Smooth muscle cell (in vitro differentiated cells): ENCODE measurements around the gene SH3GL1. TPM values are rescaled to one million over a fixed set of nuclear protein-coding genes. Genes with fewer than 3 reads are reported as not detected.

ENCODE experiments used
- DNase-seq: peaks from one replicate; lab custom pipeline; 2025; ENCODE audit not compliant: unreplicated experiment; lab: John Stamatoyannopoulos, UW
- H2AFZ ChIP-seq: fragments of 200-600 bp; sonication (generic); 2 replicates; pipeline ENCODE4 v1.6.0; 2016; ENCODE audit warnings: antibody characterized with exemption, low read depth, mild to moderate bottlenecking
- H3F3A ChIP-seq: fragments of 200-600 bp; sonication (generic); 2 replicates; pipeline ENCODE4 v1.6.0; 2017; ENCODE audit warnings: antibody characterized with exemption, low read depth
- H3K27ac ChIP-seq: fragments of 200-600 bp; sonication (generic); 2 replicates; pipeline ENCODE4 v1.5.1; 2016; ENCODE audit warnings: low read depth, mild to moderate bottlenecking
- H3K27me3 ChIP-seq: fragments of 200-600 bp; sonication (generic); 2 replicates; pipeline ENCODE4 v1.6.1; 2016; ENCODE audit warnings: low read depth, mild to moderate bottlenecking
- H3K36me3 ChIP-seq: fragments of 200-600 bp; sonication (generic); 2 replicates; pipeline ENCODE4 v1.5.1; 2016; ENCODE audit warnings: low read depth
- H3K4me1 ChIP-seq: fragments of 200-600 bp; sonication (generic); 2 replicates; pipeline ENCODE4 v1.5.1; 2016; ENCODE audit warnings: low read depth
- H3K4me2 ChIP-seq: fragments of 200-600 bp; sonication (generic); 2 replicates; pipeline ENCODE4 v1.6.0; 2016; ENCODE audit warnings: mild to moderate bottlenecking
- H3K4me3 ChIP-seq: fragments of 200-600 bp; sonication (generic); 2 replicates; pipeline ENCODE4 v1.5.1; 2016; ENCODE audit warnings: mild to moderate bottlenecking
- H3K79me2 ChIP-seq: fragments of 200-600 bp; sonication (generic); 2 replicates; pipeline ENCODE4 v1.6.0; 2016; ENCODE audit warnings: low read depth, mild to moderate bottlenecking
- H3K9ac ChIP-seq: fragments of 200-600 bp; sonication (generic); 2 replicates; pipeline ENCODE4 v1.6.0; 2016; ENCODE audit warnings: low read depth
- H3K9me3 ChIP-seq: fragments of 200-600 bp; sonication (generic); replicated peaks from 2 replicates; pipeline ENCODE4 v1.5.1; 2016; ENCODE audit warnings: low read depth
- H4K20me1 ChIP-seq: fragments of 200-600 bp; sonication (generic); 2 replicates; pipeline ENCODE4 v1.6.0; 2016; ENCODE audit warnings: low read depth
- WGBS: methylation state at CpG from one replicate; pipeline ENCODE4 v1.1.7; 2016; ENCODE audit warnings: low lambda C conversion rate; 5-methylcytosine and 5-hydroxymethylcytosine counted together
- polyA plus RNA-seq: library from polyadenylated mRNA; unstranded; fragments of >200 nt; fragmentation: Nextera tagmentation; extraction: Ambion mirVana; gene quantifications from 2 replicates; pipeline ENCODE4 v1.2.1, GENCODE V29; 2016
- total RNA-seq: library from RNA; depleted of rRNA; stranded (reverse); fragments of >200 nt; gene quantifications from 2 replicates; pipeline ENCODE4 v1.2.3, GENCODE V29; 2014
- TF ChIP-seq, protein P1 (sequence below): fragments of 200-600 bp; sonication (generic); IDR thresholded peaks from 2 replicates; pipeline ENCODE4 v1.5.1; 2017; ENCODE audit warnings: borderline replicate concordance, mild to moderate bottlenecking, antibody characterized with exemption; ENCODE audit not compliant: insufficient read depth, poor library complexity, severe bottlenecking

SH3GL1 gene
- total and polyA plus RNA-seq, 2 experiments from 2014 or later = 52.9 to 120 TPM

DNA sequence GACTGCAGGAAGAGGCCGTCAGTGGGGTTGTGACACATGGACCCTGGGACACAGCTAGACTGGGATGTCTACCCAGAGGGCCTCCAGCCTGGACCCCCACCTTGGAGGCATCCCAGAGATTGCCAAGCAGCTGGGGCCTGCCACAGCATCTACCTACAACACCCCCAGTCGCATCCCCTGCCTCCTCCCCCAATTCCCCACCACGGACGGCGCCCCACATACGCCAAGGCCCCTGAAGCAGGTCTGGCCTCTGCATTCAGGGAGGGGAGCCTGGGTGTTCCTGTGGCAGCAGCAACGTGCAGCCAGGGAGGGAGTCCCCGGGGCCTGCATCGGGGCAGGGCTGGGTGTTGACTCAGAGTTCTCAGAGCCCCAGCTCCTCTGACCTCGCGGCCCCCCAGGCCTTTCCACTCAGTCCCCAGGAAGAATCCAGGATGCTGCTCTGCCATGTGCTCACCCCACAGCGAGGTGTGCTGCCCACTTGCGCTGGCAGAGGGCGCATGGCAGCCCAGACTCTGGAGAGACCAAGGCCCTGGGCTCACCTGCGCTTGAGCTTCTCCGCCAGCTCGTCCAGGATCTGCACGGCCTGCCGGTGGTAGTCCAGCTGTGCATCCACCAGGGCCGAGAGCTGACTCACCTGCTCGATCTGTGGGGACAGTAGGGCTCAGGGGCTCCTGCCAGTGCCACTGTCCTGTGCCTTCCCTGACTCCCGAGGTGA is 37.4 kb downstream of the SH3GL1 start:
- peaks cover 16% of the 10 kb centered on the region for H3K79me2 ChIP-seq
- no peaks in the 10 kb centered on the region for H3K9me3 ChIP-seq
- H3F3A ChIP-seq = no peaks in the 10 kb centered on the region
- 95% methylated on average over 15 of the region's 22 CpGs for WGBS
- no peaks in the 10 kb centered on the region for H3K36me3 ChIP-seq
- H4K20me1 ChIP-seq = peaks cover 61% of the 10 kb centered on the region
- no peak for DNase-seq
- H3K4me3 ChIP-seq = no peak overlapping the region
- no peak overlapping the region for H3K9ac ChIP-seq
- no peak overlapping the region for H3K27ac ChIP-seq
- no peaks in the 10 kb centered on the region for H3K4me1 ChIP-seq
- no peak overlapping the region for H3K4me2 ChIP-seq
- H2AFZ ChIP-seq = no peak overlapping the region
- TF ChIP-seq, protein P1, sequence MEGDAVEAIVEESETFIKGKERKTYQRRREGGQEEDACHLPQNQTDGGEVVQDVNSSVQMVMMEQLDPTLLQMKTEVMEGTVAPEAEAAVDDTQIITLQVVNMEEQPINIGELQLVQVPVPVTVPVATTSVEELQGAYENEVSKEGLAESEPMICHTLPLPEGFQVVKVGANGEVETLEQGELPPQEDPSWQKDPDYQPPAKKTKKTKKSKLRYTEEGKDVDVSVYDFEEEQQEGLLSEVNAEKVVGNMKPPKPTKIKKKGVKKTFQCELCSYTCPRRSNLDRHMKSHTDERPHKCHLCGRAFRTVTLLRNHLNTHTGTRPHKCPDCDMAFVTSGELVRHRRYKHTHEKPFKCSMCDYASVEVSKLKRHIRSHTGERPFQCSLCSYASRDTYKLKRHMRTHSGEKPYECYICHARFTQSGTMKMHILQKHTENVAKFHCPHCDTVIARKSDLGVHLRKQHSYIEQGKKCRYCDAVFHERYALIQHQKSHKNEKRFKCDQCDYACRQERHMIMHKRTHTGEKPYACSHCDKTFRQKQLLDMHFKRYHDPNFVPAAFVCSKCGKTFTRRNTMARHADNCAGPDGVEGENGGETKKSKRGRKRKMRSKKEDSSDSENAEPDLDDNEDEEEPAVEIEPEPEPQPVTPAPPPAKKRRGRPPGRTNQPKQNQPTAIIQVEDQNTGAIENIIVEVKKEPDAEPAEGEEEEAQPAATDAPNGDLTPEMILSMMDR = no peak
- H3K27me3 ChIP-seq = no peaks in the 10 kb centered on the region

DNA sequence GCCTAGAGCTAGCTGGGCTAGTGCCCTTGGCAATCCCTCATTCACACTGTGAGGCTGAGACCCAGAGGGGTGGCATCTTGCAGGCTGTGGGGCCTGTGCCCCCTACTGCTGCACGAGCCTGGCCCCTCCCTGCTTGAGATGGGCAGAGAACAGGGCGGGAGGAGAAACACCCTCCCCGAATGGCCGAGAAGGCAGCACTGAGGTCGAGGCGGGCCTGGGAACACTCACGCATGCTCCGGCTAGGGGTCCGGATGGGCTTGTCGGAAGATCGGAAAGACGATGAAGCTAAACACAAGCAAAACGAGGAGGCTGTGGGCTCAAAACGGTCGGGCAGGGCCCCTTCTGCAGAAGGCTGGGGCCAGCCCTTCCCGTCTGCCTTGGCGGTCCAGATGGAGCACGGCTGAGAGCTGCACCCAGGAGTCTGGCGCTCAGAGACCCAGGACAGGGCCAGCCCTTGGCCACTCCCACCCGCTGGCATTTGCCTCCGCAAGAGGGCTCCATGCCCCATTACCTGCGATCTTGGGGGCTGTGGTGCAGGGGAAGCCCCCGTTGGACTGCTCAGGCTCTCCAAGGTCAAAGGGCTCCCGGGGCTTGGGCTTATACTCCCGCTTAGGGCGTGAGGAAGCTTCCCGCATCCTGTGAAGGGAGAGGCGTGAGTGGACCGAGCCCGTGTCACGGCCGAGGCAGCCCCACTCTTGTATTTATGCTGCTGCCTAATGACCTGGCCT is 38.1 kb downstream of the SH3GL1 start:
- WGBS = 90% methylated on average over 32 of the region's 32 CpGs
- H3K9me3 ChIP-seq = no peaks in the 10 kb centered on the region
- no peak overlapping the region for H3K27ac ChIP-seq
- H3K4me2 ChIP-seq = no peak overlapping the region
- TF ChIP-seq, protein P1 = no peak
- no peak for DNase-seq
- no peak overlapping the region for H3K9ac ChIP-seq
- no peaks in the 10 kb centered on the region for H3F3A ChIP-seq
- H2AFZ ChIP-seq = no peak overlapping the region
- no peaks in the 10 kb centered on the region for H3K4me1 ChIP-seq
- no peaks in the 10 kb centered on the region for H3K27me3 ChIP-seq
- H3K36me3 ChIP-seq = no peaks in the 10 kb centered on the region
- H4K20me1 ChIP-seq = peaks cover 53% of the 10 kb centered on the region
- no peak overlapping the region for H3K4me3 ChIP-seq
- peaks cover 9% of the 10 kb centered on the region for H3K79me2 ChIP-seq

DNA sequence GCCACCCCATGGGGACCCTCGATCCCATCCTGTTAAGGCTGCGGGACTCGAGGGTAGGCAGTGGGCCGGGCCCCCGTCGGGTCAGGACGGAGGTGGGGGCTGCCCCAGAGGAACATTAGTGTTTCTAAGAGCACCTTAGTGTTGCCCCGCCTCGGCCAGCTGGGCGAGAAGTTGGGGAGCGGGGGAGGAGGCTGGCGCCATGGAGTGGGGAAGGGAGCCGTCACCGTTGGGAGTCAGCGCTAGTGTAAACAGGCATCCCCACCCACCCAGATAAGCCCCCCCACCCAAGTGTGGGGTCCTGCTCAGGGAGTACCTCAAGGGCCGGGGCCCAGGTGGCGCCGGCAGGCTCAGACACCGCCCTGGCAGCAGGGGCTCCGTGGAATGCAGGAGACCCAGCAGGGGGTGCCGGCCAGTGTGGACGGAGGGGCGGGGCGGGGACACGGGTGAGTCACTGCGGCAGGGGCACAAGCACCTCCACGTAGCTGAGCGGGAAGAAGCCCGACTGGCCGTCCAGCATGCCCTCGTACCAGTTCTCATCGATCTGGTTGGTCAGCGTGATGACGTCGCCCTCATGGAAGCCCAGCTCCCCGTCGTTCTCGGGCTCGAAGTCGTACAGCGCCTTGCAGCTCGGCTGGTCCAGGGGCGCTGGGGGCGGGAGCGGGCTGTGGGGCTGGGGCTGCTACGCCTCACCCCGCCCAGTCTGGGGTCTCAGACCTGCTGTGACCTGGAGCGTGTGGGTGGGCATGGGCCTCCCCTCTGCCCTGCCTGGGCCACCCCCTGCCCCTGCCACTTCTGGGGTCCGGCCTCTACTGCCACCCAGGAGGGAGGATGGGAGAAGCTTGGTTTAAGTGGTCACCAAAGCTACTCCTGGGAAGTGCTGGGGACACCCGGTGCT is 38.9 kb downstream of the SH3GL1 start:
- peaks cover 45% of the 10 kb centered on the region for H4K20me1 ChIP-seq
- H3K4me3 ChIP-seq = no peak overlapping the region
- DNase-seq = no peak
- H3K9ac ChIP-seq = no peak overlapping the region
- H3K36me3 ChIP-seq = no peaks in the 10 kb centered on the region
- WGBS = 84% methylated on average over 27 of the region's 50 CpGs
- no peaks in the 10 kb centered on the region for H3K9me3 ChIP-seq
- H2AFZ ChIP-seq = no peak overlapping the region
- no peak overlapping the region for H3K4me2 ChIP-seq
- no peak overlapping the region for H3K27ac ChIP-seq
- H3K27me3 ChIP-seq = no peaks in the 10 kb centered on the region
- TF ChIP-seq, protein P1 = no peak
- peaks cover under 1% of the 10 kb centered on the region for H3K79me2 ChIP-seq
- H3K4me1 ChIP-seq = no peaks in the 10 kb centered on the region
- peaks cover 2% of the 10 kb centered on the region for H3F3A ChIP-seq
